ENCODE results near the gene CCDC148. TPM values are rescaled to one million over a fixed set of nuclear protein-coding genes. Genes with fewer than 3 reads are reported as not detected.
A peak's percentile ranks its signal among the peaks of the same experiment; 100 is the strongest.

The CCDC148 gene
- polyA plus RNA-seq, 2 of the 4 experiments (the other 2 are of a cell fraction), result 0.41 to 0.85 TPM

- Histone ChIP-seq H3K4me3 (no peak overlapping the region), H3K9me3 (no peaks in the 10 kb centered on the region), H3K4me2 (peak overlapping the region; percentile 56), H3K4me1 (peaks cover 41% of the 10 kb centered on the region), H3K27ac (peak overlapping the region; percentile 51 to 69; a peak in 5 of 6 replicates)
- CTCF ChIA-PET, result interaction anchor here (1.2 kb wide), 1 partner anchor 25 kb away, joined by 3 read pairs; no protein-coding TSS in a partner anchor
- TF ChIP-seq PHF8 (IDR thresholded peaks at IDR 0.05; ENCODE audit: borderline replicate concordance, low read depth), result no peak
- no peak for TF ChIP-seq POLR2AphosphoS2 (conservative IDR thresholded peaks at IDR 0.05; ENCODE audit: low read length)
- no peak for TF ChIP-seq HMGXB4 (CRISPR knock-in tag; IDR thresholded peaks at IDR 0.05; ENCODE audit: borderline replicate concordance)
- no peak for TF ChIP-seq CBX8 (IDR thresholded peaks at IDR 0.05)
- TF ChIP-seq ZFP36 (IDR thresholded peaks at IDR 0.05; ENCODE audit: borderline replicate concordance, partially characterized antibody), result no peak
- no peak for TF ChIP-seq TP53 (CRISPR knock-in tag; IDR thresholded peaks at IDR 0.05)
- TF ChIP-seq RCOR1 (IDR thresholded peaks at IDR 0.05; ENCODE audit: low read depth, low read length), result no peak
- TF ChIP-seq SREBF2 (IDR thresholded peaks at IDR 0.05), result no peak
- TF ChIP-seq JUNB (IDR thresholded peaks at IDR 0.05), result no peak
- no peak for TF ChIP-seq CTCF (IDR thresholded peaks at IDR 0.05)
- TF ChIP-seq HOXB5 (CRISPR knock-in tag; IDR thresholded peaks at IDR 0.05), result no peak
- no peak for TF ChIP-seq RAD21 (conservative IDR thresholded peaks at IDR 0.05 in 1 of 2, IDR thresholded peaks at IDR 0.05 in 1 of 2)
- no peak for TF ChIP-seq ATOH8 (CRISPR knock-in tag; IDR thresholded peaks at IDR 0.05; ENCODE audit: low read depth)
- no peak for TF ChIP-seq SMC3 (IDR thresholded peaks at IDR 0.05)
- no peak for TF ChIP-seq NR3C1 (IDR thresholded peaks at IDR 0.05)
- no peak for TF ChIP-seq TFCP2L1 (CRISPR knock-in tag; IDR thresholded peaks at IDR 0.05)
- no peak for TF ChIP-seq CHD2 (IDR thresholded peaks at IDR 0.05; ENCODE audit: low read length, partially characterized antibody)
- TF ChIP-seq FOSL2 (IDR thresholded peaks at IDR 0.05), result no peak
- TF ChIP-seq FOSL2 (CRISPR knock-in tag; IDR thresholded peaks at IDR 0.05), result no peak
- TF ChIP-seq EHMT2 (IDR thresholded peaks at IDR 0.05; ENCODE audit: low read depth), result no peak
- DNase-seq (ENCODE audit: low read depth in 1 of 2, low spot score in 1 of 2), result no peak
- peak in 1 of 2 experiments; percentile 39; a peak in 2 of 6 replicates for ATAC-seq
- FAIRE-seq, result no peak
- POLR2A ChIA-PET, result interaction anchor here (0.7 kb wide), 1 partner anchor 13 kb away, joined by 4 read pairs; no protein-coding TSS in a partner anchor
Observed at GRCh38 chr2:158482594-158482993, 26.0 kb upstream of the CCDC148 start.

- no peak overlapping the region for H3K4me3 ChIP-seq
- POLR2A ChIA-PET, result interaction anchor here (0.5 kb wide), 1 partner anchor 27 kb away, joined by 4 read pairs; no protein-coding TSS in a partner anchor
- peaks cover 27% of the 10 kb centered on the region for H3K4me1 ChIP-seq
- no peak overlapping the region for H3K4me2 ChIP-seq
- no peak overlapping the region for H3K27ac ChIP-seq
- 89% methylated on average over 1 of the region's 1 CpG for WGBS (ENCODE audit: missing lambda C conversion rate)
- H3K9me3 ChIP-seq, result no peaks in the 10 kb centered on the region
- CTCF ChIA-PET, result no interaction called here
- TF ChIP-seq ESRRA (IDR thresholded peaks at IDR 0.05; ENCODE audit: borderline replicate concordance, low read length) (no peak), ATOH8 (CRISPR knock-in tag; IDR thresholded peaks at IDR 0.05; ENCODE audit: low read depth) (no peak), GATA3 (IDR thresholded peaks at IDR 0.05; ENCODE audit: borderline replicate concordance) (no peak), ZSCAN20 (CRISPR knock-in tag; IDR thresholded peaks at IDR 0.05) (no peak), CBX2 (IDR thresholded peaks at IDR 0.05; ENCODE audit: borderline replicate concordance, low read depth) (no peak), HEYL (CRISPR knock-in tag; IDR thresholded peaks at IDR 0.05) (no peak), BCL3 (IDR thresholded peaks at IDR 0.05) (no peak)
- no peak for FAIRE-seq
- DNase-seq (ENCODE audit: low read depth in 1 of 2, low spot score in 1 of 2), result no peak
- no peak for ATAC-seq
Observed at GRCh38 chr2:158481116-158481515, 24.6 kb upstream of the CCDC148 start.
